ENCODE results near the gene CCL19. TPM values are rescaled to one million over a fixed set of nuclear protein-coding genes. Genes with fewer than 3 reads are reported as not detected.
"Not testable (repeated sequence)": the region's sequence is repeated elsewhere in the genome, so short reads cannot be mapped to it uniquely, and the experiment has no call there.

Gene CCL19
- not detected for polyA plus RNA-seq (ENCODE audit: insufficient read length)

DNA sequence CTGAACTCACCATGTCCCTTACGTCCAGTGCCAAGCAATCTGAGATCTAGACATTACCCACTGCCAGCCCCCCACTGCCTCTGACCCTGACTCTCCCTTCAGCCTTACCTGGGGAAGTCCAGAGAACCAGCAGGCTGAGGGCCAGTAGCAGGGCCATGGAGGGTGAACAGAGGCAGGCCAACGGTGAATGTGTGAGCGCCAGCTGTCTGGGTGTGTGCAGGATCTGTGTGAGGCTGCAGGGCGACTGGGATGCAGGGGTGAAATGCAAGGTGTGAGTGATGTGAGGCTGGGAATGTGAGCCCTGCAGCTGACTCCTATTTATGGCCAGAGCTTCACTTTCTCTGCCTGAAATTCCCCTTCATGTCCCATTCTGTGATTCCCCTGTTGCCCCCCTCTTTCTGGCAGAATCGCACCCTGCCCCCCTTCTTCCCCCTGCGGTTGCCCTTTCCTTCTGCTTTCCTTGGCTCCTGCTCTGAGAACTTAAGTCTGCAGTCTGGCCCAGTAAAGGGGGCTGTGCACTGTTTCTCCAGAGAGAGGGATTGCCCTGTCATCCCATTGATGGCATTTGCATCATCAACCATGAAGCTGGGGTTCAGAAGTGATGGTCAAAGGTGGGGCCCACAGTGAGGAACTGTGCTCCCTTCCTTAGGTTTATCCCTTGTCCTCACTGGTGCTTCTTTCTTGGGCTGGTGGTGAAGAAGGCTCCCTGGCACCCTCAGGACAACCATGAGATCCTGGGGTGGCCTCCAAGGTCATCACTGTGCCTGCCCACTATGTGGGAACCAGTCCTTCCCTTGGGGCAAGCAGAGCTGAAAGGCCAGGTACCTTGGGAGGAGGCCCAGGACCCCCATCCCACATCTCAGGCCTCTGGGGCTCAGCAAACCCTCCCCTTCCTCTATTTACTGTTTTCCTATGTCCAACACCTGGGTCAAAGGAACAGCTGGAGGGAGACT is at the start of gene CCL19:
CCL19 (minus strand) TSS at position 294 of the 953 bp plus-strand sequence; CDS start at position 157, 137 bp downstream.
- no peak for DNase-seq (ENCODE audit: low read depth)

DNA sequence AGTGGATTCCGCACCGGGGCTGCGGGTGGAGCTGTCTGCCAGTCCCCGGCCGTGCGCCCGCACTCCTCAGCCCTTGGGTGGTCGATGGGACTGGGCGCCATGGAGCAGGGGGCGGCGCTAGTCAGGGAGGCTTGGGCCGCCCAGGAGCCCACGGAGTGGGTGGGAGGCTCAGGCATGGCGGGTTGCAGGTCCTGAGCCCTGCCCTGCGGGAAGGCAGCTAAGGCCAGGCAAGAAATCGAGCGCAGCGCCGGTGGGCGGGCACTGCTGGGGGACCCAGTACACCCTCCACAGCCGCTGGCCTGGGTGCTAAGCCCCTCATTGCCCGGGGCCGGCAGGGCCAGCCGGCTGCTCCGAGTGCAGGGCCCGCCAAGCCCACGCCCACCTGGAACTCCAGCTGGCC is 49.1 kb upstream of the CCL19 start:
- not testable (repeated sequence) for DNase-seq (ENCODE audit: low read depth)

DNA sequence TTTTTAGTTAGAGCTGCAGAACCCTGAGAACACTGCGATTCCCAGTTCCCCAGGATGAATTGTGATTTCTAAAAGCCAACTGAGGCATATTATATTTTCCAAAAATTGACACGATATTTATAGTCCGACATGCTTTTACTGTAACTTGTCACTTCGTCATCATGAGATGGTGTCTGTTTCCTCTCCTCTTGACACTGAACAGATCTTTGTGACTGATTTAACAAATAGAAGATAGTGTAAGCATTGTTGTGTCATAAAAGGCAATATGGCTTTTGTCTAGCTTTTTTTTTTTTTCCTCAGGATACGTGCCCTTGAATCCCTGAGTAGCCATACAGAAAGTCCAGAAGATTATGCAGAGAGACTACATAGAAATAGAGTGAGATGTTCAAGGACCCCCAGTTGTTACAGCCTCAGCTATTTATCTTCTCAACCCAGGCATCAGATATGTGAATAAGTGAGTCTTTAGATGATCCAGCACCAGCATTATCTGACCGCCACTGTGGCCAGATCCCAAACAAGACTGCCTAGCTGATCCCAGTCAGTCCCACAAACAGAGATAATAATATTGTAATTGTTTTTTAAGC is 46.7 kb upstream of the CCL19 start:
- DNase-seq (ENCODE audit: low read depth) = no peak

DNA sequence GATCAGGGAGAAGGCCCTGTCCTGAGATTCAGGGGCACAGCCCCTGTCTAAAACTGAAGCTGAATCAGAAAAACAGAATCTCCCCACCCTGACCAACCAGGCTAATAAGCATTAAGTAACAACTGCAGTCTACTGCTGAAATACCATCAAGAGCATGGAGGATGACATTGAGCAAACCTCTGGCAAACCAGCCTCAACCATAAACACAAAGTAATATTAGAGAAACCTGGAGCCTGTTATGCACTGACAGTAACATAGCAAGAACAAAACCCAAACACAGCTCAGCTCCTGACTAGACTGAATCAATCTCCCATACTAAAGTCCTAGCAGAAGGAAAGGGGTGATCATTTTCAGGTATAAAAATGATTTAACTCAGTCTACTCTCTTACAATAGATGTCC is 43.6 kb upstream of the CCL19 start:
- no peak for DNase-seq (ENCODE audit: low read depth)

DNA sequence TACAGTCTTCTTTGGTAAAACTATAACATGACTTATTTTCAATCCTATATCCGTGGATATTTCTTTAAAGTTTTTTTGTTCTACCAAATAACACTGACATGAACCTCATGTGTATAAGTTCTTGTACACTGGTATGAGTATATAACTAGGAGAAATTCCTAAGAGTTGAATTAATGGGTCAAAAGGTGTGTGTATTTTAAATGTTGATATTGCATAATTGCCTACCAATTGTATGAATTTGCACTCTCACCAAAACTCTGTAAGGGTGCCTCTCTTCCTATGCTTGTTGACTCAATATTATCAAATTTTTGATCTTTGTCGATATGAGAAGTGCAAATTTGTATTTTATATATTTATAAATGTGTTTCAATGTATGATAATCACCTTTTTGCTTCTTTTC is 41.8 kb upstream of the CCL19 start:
- no peak for DNase-seq (ENCODE audit: low read depth)

DNA sequence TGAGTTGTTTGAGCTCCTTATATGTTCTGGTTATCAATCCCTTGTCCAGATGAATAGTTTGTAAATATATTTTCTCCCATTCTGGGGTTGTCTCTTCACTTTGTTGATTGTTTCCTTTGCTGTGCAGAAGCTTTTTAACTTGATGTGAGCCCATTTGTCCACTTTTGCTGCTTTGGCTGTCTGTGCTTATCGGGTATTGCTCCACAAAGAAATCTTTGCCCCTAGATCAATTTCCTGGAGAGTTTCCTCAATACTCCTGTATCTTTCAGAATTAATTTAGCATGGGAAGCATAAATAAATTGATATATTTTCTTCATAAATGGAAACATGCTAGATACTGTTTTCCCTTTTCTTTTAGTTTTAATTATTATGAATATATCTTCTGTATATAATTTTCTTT is 41.4 kb upstream of the CCL19 start:
- DNase-seq (ENCODE audit: low read depth) = no peak

DNA sequence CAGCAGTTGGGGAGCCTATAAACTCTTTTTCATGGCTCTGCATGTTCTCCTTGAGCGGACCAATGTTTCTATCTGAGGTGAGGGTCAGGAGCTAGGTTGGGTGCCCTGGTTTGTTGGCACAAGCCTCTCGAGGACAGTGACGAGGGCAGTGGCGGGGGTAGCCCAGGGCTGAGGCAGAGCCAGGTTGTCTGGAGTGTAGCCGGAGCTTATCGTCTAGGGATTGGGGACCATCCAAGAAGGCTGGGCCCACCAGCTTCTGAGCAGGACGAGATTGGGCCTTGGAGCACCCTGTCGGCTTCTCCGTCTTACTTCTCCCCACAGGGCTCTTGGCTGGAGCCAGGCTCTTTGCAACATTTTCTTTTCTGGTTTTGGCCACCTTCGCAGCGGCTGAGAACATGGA is 32.1 kb upstream of the CCL19 start:
- no peak for DNase-seq (ENCODE audit: low read depth)

DNA sequence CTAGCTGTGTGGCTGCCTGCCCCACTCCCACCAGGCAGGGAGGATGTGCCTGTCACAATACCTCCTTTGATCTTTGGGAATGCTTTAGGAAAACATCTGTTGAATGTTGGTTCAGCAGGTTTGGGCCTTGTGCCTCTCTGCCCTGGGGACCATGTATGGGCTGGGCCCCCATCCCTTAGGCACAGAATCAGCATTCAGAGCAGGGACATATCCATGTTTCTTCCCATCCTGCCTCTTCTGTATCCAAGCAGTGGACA is 28.6 kb upstream of the CCL19 start:
- DNase-seq (ENCODE audit: low read depth) = not testable (repeated sequence)

DNA sequence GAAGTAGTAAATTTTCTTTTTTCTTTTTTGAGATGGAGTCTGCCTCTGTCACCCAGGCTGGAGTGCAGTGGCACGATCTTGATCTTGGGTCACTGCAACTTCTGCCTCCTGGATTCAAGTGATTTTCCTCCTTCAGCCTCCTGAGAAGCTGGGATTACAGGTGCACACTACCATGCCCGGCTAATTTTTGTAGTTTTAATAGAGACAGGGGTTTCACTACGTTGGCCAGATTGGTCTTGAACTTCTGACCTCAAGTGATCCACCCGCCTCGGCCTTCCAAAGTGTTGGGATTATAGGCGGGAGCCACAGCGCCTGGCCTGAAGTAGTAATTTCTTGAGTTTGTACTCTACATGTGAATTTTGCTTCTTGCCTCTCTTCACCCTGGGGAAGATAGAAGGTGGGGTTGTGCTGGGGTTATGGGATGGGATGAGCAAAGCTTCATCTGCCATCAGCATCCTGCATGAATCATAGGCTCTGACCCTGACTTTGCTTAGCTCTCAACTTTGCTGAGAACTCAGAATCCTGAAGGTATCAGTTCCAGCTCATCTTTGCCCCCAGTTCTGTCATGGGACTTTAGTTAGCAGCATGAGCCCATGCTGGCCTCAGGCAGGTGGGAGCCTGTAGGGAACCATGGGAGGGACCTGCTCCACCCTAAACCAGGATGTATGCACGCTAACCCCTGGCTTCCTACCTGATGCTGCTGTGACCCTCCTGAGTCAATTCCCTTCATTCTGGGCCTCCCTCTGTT is 28.1 kb upstream of the CCL19 start:
- no peak for DNase-seq (ENCODE audit: low read depth)

DNA sequence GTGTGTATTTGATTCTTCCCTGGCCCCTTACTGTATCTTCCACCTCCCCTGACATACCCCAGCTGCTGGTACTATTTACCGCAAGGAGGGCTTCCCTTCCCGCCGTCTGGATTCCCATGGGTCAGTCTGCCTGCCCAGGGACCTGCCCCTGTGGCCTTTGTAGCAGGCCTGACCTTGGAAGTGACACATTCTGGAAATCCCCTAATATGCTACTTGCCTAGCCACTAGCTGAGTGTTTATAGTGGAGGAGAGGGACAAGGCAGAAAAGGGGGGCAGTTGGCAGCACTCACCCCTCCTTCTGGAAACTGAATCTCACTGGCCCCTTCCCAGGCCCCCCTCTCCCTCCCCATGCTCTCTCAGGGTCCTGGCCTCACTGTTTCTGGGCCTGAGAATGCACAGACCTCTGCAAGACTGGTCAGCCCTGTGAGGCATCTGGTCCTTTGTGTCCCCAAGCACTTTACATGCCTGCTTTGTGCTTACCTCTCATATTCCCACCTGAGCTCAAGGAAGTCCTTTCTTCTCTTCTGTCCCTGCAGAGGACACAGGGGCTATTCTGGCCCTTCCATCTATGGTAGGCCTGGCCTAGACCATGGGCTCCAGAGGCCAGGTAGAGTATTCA is 27.0 kb upstream of the CCL19 start:
- no peak for DNase-seq (ENCODE audit: low read depth)

DNA sequence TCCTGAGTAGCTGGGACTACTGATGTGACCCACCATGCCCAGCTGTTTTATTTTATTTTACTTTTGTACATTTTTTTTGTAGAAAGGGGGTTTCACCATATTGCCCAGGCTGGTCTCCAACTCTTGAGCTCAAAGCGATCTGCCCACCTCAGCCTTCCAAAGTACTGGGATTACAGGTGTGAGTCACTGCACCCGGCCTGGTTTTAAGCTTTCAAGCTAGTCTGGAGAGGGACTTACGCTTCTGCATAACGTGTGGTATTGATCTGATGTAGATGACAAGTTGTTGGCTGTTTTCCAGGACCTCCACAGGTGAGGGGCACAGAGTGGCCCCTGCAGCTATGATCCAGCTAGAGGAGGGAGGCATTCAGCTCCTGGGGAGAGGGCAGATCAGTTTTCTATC is 25.6 kb upstream of the CCL19 start:
- DNase-seq (ENCODE audit: low read depth) = no peak

DNA sequence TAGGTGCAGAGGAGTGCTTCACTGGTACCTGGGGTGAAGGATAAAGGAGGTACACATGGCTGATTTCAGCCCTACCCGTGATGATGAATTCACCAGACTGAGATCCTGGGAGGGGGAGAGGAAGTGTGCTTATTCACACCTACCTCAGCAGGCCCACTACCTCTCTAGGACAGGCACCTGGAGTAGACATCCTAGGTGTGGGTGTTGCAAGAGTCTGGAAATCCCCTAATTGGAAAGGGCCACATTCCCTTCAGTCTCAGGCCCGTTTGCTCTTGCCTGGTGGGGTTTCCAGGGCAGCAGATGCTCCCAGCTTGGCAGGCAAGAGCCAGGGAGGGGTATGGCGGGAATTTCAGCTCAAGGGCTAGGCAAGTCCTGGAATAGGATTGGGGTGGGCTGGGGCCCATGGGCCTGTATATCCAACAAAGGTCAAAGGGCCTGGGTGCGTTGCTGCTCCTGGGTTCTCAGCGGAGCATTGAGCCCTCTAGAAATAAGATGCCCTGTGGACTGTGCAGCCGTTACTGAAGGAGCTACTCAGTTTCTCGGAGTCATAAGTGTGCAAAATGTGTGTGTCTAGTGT is 24.7 kb upstream of the CCL19 start:
- no peak for DNase-seq (ENCODE audit: low read depth)

DNA sequence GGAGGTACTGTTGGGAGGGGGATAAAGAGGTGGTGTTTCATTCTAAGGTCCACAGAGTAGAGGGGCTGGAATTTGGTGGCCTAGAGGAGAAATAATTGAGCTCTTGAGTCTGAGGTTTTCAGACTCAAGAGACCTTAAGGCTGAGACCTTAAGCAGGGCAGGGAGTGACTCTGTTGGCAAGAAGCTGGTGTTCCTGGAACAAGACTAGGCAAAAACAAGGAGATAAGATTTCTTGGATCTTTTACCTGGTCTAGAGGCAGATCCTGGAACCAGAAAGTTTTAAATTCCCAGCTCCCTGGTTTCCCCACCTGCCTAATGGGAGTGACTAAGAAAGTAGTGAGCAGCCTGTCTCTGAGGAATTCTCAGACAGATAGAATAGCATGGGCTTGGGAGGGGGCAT is 22.9 kb upstream of the CCL19 start:
- no peak for DNase-seq (ENCODE audit: low read depth)

DNA sequence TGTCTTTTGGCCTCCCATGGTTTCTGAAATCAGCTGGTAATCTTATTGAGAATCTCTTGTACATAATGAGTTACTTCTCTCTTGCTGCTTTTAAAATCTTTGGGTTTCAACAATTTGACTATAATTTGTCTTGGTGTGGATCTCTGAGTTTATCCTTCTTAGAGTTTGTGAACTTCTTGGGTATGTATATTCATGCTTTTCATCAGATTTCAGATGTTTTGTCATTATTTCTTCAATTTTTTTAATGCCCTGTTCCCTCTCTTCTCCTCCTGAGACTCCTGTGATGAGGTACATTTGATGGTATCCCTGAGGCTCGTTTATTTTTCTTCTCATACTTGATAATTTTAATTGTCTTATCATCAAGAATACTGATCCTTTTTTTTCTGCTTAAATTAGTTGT is 21.1 kb upstream of the CCL19 start:
- no peak for DNase-seq (ENCODE audit: low read depth)

DNA sequence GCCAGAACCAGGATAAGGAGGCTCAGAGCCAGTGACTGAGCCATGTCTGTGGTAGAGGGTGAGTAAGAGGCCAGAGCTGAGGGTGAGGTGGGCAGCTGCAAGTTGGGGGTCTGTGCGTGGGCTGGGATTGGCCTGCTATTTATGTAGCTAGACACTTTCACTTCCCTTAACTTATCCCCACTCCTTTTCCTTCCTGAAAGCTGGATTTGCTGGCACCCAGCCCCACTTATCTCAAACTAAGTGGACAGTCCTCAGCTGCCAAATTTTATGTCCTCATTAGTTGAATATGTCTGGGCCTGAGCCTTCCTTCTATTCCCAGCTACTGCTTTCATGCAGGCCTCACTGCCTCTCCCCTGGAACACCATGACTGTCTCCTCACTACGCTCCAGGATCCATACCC is 18.9 kb upstream of the CCL19 start, which contains the start of gene CCL21:
CCL21 (minus strand) TSS at position 114 of the 400 bp plus-strand sequence; CDS start at position 44, 70 bp downstream.
- DNase-seq (ENCODE audit: low read depth) = no peak

DNA sequence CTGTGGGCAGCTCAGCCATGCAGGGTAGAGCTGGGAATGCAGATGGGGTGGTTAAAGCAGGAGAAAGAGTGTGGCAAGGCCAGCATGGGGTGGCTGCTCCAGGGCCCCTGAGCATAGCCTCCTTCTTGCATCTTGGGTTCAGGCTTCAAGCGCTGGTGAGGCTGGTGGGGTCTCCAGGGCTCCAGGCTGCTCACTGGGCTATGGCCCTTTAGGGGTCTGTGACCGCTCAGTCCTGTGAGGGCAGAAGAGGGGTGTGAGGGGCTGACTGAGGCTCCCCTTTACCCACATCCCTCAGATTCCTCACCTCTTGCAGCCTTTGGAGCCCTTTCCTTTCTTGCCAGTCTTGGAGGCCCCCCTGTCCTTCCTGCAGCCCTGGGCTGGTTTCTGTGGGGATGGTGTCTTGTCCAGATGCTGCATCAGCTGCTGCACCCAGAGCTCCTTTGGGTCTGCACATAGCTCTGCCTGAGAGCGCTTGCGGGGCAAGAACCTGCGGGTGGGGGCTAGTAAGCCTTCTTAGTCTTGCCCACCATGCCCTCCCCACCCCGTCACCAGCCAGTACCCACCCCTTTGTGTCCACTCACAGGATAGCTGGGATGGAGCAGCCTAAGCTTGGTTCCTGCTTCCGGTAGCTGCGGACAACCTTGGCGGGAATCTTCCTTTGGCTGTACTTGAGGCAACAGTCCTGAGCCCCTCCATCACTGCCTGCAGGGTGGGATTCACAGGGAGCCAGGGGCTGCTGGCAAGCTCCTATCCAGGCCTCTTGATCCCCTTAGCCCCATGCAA is 18.3 kb upstream of the CCL19 start:
- no peak for DNase-seq (ENCODE audit: low read depth)

DNA sequence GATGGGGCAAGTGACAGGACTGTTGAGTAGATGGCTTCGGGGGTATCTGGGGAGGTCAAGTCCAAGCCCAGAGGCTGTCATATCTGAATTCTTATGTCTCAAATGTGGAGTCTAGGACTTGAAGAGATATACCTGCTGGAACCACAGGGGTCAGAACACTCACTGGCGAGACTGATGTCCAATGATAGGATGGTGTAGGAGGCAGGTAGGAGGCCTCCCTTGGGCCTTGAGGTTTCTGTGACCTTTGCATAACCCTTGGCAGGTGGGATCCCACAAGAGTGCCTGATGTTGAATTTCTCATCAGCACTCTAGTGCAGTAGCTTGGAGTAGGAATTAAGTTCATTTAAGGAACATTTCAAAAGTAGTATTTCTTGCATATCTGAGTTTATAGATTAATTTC is 16.1 kb upstream of the CCL19 start:
- DNase-seq (ENCODE audit: low read depth) = no peak

DNA sequence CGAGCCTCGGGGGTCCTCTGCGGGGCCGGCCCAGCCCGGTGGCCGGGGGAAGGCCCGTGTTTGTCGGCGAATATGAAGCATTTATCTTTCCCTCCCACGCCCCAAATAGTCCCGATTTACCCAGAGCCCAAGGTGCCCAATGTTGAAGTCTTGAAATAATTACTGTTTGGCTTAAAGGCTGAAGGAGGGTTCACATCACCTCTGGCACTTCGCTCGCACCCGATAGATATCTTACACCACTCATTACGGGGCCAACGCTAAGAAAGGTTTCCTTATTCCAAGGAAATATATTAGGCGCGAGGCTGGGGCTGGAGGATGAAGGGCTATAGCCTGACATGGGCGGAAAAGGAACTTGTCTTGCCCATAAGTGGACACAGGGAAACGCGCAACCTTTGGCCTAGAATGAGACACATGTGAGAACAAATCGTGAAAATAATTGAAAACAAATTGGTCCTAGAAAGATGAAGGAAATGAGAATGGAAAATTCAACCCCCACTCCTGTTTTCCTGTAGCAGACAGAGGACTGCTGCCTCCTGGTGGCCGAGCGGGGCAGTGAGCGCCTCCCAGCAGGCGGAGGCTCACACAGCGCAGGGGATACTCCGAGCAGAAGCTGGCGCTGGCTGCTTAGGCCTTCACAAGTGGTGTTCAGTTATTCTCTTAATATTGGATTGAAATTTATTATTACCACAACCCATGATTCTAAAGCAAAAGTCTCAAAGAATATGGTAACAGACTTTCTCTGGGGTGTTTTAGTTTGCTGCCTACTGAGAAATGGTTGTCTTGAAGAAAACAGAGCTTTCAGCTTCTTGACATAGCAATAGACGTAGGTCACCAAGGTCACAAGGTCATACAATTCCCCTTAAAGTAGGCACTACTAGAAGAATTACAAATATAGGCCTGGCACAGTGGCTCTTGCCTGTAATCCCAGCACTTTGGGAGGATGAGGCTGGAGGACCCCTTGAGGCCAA is 11.0 kb upstream of the CCL19 start:
- DNase-seq (ENCODE audit: low read depth) = peak; percentile 60

DNA sequence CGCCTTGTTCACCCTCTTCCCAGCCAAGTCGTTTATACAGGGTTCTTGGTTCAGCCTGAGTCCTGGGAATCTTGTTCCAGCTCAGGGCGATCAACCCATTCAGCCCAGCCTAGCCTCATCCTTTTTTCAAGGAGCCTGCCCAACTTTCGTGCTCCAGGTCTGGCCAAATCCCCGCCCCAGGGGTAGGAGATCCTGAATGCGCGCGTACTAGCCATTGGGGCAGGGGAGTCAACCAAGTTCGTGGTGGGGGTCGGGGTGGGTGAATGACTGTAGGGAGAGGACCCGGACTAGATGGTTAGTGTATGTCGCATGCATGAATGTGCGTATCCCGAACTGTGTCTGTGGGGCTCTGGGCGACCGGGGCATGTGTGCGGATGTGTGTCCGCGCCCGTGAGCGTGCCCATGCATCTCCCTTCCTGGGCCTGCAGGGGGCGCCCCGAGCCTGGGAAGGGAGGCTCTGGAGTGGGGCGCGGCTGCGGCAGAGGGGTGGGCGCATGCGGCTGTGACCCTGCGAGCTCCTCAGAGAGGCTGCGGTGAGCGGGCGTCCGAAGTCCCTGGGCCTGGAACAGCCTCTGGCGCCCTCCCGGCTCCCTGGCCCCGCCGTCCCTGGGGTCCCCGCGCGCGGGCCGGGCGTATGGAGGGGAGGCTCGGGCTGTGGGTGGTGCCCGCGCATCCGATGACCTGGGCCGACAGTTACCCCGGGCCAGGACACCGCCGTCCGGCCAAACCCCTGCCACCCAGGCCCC is 10.1 kb upstream of the CCL19 start:
- no peak for DNase-seq (ENCODE audit: low read depth)

Measured in forelimb muscle (tissue), 1 donor.